ENCODE data around the gene PLXDC2. TPM values are rescaled to one million over a fixed set of nuclear protein-coding genes. Genes with fewer than 3 reads are reported as not detected.

The PLXDC2 gene
- total RNA-seq, 6 experiments from 2014 or later, result 4.1 to 6.5 (median 5.3) TPM

DNA sequence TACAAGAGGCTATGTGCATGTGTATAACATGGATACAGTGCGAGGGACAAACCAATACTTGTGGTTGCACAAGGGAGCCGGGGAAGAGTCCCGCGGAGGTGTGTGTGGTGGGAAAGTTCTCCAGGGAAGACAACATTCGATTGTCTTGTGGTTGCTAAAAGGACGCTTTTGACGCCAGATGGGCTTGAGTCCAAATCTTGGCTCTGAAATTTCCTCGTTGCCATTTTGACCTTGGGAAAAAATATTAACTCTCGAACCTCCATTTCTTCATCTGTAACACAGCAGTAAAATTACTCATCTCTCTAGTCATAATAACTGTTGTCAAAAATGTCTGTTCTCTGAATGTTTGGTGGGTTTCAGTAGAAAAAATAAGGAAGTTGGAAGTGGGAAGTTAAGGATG, 16.5 kb downstream of the PLXDC2 start:
- Histone ChIP-seq H3K4me3 (no peak overlapping the region), H3K27me3 (no peaks in the 10 kb centered on the region), H3K4me1 (peaks cover 0 to 22% (median 0%) of the 10 kb centered on the region in 4 donors), H3K27ac (no peak overlapping the region), H3K36me3 (no peaks in the 10 kb centered on the region), H3K9me3 (no peaks in the 10 kb centered on the region)
- ATAC-seq, result no peak
- DNase-seq, result no peak
- WGBS (ENCODE audit: insufficient coverage, low coverage, low lambda C conversion rate, missing lambda C conversion rate), result 48% methylated on average over 9 of the region's 9 CpGs
- intact Hi-C loops (cut with DNase I), result no loop called here
- TF ChIP-seq CTCF (IDR thresholded peaks at IDR 0.05) (no peak), POLR2A (IDR thresholded peaks at IDR 0.05) (no peak)

GRCh38 chr10:19833170-19833824, 17.1 kb downstream of the PLXDC2 start:
- Histone ChIP-seq H3K9me3 (no peaks in the 10 kb centered on the region), H3K27me3 (no peaks in the 10 kb centered on the region), H3K4me1 (peaks cover 0 to 21% (median 0%) of the 10 kb centered on the region in 4 donors), H3K27ac (no peak overlapping the region), H3K36me3 (no peaks in the 10 kb centered on the region), H3K4me3 (no peak overlapping the region)
- WGBS (ENCODE audit: insufficient coverage, low coverage, low lambda C conversion rate, missing lambda C conversion rate), result 71% methylated on average over 8 of the region's 8 CpGs
- intact Hi-C loops (cut with DNase I), result no loop called here
- TF ChIP-seq CTCF (IDR thresholded peaks at IDR 0.05) (no peak), POLR2A (IDR thresholded peaks at IDR 0.05) (no peak)
- no peak for ATAC-seq
- no peak for DNase-seq

GRCh38 chr10:19835952-19836351, 19.7 kb downstream of the PLXDC2 start:
- DNase-seq, result no peak
- Histone ChIP-seq H3K4me3 (no peak overlapping the region), H3K9me3 (no peaks in the 10 kb centered on the region), H3K4me1 (peaks cover 0 to 13% (median 0%) of the 10 kb centered on the region in 4 donors), H3K27me3 (no peaks in the 10 kb centered on the region), H3K36me3 (no peaks in the 10 kb centered on the region), H3K27ac (no peak overlapping the region)
- ATAC-seq, result no peak
- intact Hi-C loops (cut with DNase I), result no loop called here
- 86% methylated on average over 2 of the region's 2 CpGs for WGBS (ENCODE audit: insufficient coverage, low coverage, low lambda C conversion rate, missing lambda C conversion rate)
- no peak for TF ChIP-seq POLR2A (IDR thresholded peaks at IDR 0.05)
- no peak for TF ChIP-seq CTCF (IDR thresholded peaks at IDR 0.05)

GRCh38 chr10:19839090-19839489, 22.9 kb downstream of the PLXDC2 start:
- DNase-seq (no peak), ATAC-seq (no peak)
- peaks cover 0 to 13% (median 0%) of the 10 kb centered on the region in 4 donors for H3K4me1 ChIP-seq
- TF ChIP-seq CTCF (IDR thresholded peaks at IDR 0.05) (no peak), POLR2A (IDR thresholded peaks at IDR 0.05) (no peak)
- WGBS (ENCODE audit: insufficient coverage, low coverage, low lambda C conversion rate, missing lambda C conversion rate), result 44% methylated on average over 2 of the region's 3 CpGs
- H3K9me3 ChIP-seq, result no peaks in the 10 kb centered on the region
- no peak overlapping the region for H3K4me3 ChIP-seq
- no peak overlapping the region for H3K27ac ChIP-seq
- intact Hi-C loops (cut with DNase I), result no loop called here
- no peaks in the 10 kb centered on the region for H3K27me3 ChIP-seq
- H3K36me3 ChIP-seq, result no peaks in the 10 kb centered on the region
